Activated naive CD8-positive, alpha-beta T cell treated with anti-CD3 and anti-CD28 coated beads, Interleukin-2, amount 50 U/mL, for 24 hours (primary cell): ENCODE results near the gene GULP1.
A peak's percentile ranks its signal among the peaks of the same experiment; 100 is the strongest.

Source experiments
- ATAC-seq: fragments of 150-1000 bp; cut with Tn5 transposase; one replicate; pipeline ENCODE4 v1.10.0; 2021
- DNase-seq: peaks from one replicate; pipeline ENCODE4 v3.0.0; 2021
- H3K27ac Mint-ChIP-seq: one replicate; pipeline ENCODE4 v1.8.0; 2021; ENCODE audit warnings: mild to moderate bottlenecking, mixed read lengths
- H3K27me3 Mint-ChIP-seq: one replicate; pipeline ENCODE4 v1.8.0; 2021; ENCODE audit warnings: mixed read lengths
- H3K36me3 Mint-ChIP-seq: one replicate; pipeline ENCODE4 v1.8.0; 2021; ENCODE audit warnings: low read depth, mixed read lengths
- H3K4me1 Mint-ChIP-seq: one replicate; pipeline ENCODE4 v1.8.0; 2021; ENCODE audit warnings: mixed read lengths
- H3K4me3 Mint-ChIP-seq: one replicate; pipeline ENCODE4 v1.8.0; 2021; ENCODE audit warnings: mild to moderate bottlenecking, moderate library complexity, mixed read lengths
- H3K9me3 Mint-ChIP-seq: one replicate; pipeline ENCODE4 v1.8.0; 2021; ENCODE audit warnings: mixed read lengths

The GULP1 gene

GRCh38 chr2:188291617-188292347 lies at the start of gene GULP1:
TSS of gene GULP1 (plus strand) at chr2:188291874. CDS start at chr2:188477703, 185,829 bp downstream.
- Mint-ChIP-seq H3K9me3 (peaks cover 5% of the 10 kb centered on the region), H3K27ac (no peak within 1 kb of the TSS), H3K4me3 (peak within 1 kb of the TSS; percentile 36), H3K36me3 (no peaks in the 10 kb centered on the region), H3K4me1 (peaks cover 6% of the 10 kb centered on the region), H3K27me3 (peaks cover 35% of the 10 kb centered on the region)
- ATAC-seq (peak; percentile 24), DNase-seq (peak; percentile 3)

- Mint-ChIP-seq H3K4me3 (no peak overlapping the region), H3K36me3 (no peaks in the 10 kb centered on the region), H3K27me3 (no peaks in the 10 kb centered on the region), H3K9me3 (peaks cover 8% of the 10 kb centered on the region), H3K27ac (no peak overlapping the region), H3K4me1 (no peaks in the 10 kb centered on the region)
- no peak for ATAC-seq
- DNase-seq = no peak
Observed at GRCh38 chr2:188243381-188243780, 48.3 kb upstream of the GULP1 start.

- H3K27ac Mint-ChIP-seq = no peak overlapping the region
- no peak overlapping the region for H3K4me3 Mint-ChIP-seq
- DNase-seq (no peak), ATAC-seq (no peak)
- H3K27me3 Mint-ChIP-seq = no peaks in the 10 kb centered on the region
- no peaks in the 10 kb centered on the region for H3K36me3 Mint-ChIP-seq
- no peaks in the 10 kb centered on the region for H3K4me1 Mint-ChIP-seq
- H3K9me3 Mint-ChIP-seq = peaks cover under 1% of the 10 kb centered on the region
Observed at GRCh38 chr2:188244383-188244782, 47.3 kb upstream of the GULP1 start.

GRCh38 chr2:188245230-188245629 lies 46.4 kb upstream of the GULP1 start:
- Mint-ChIP-seq H3K27me3 (no peaks in the 10 kb centered on the region), H3K36me3 (no peaks in the 10 kb centered on the region), H3K4me3 (no peak overlapping the region), H3K9me3 (no peaks in the 10 kb centered on the region), H3K27ac (no peak overlapping the region), H3K4me1 (no peaks in the 10 kb centered on the region)
- ATAC-seq (no peak), DNase-seq (no peak)

- H3K27ac Mint-ChIP-seq = no peak overlapping the region
- DNase-seq = no peak
- H3K4me3 Mint-ChIP-seq = no peak overlapping the region
- no peak for ATAC-seq
- H3K9me3 Mint-ChIP-seq = peaks cover 8% of the 10 kb centered on the region
- H3K27me3 Mint-ChIP-seq = no peaks in the 10 kb centered on the region
- H3K4me1 Mint-ChIP-seq = no peaks in the 10 kb centered on the region
- no peaks in the 10 kb centered on the region for H3K36me3 Mint-ChIP-seq
Observed at GRCh38 chr2:188248513-188248912, 43.2 kb upstream of the GULP1 start.

GRCh38 chr2:188251034-188251433 lies 40.6 kb upstream of the GULP1 start:
- Mint-ChIP-seq H3K4me1 (no peaks in the 10 kb centered on the region), H3K4me3 (no peak overlapping the region), H3K9me3 (peaks cover 8% of the 10 kb centered on the region), H3K36me3 (no peaks in the 10 kb centered on the region), H3K27ac (no peak overlapping the region), H3K27me3 (no peaks in the 10 kb centered on the region)
- DNase-seq (no peak), ATAC-seq (no peak)

- Mint-ChIP-seq H3K4me3 (no peak overlapping the region), H3K27ac (no peak overlapping the region), H3K9me3 (peaks cover 8% of the 10 kb centered on the region), H3K27me3 (no peaks in the 10 kb centered on the region), H3K36me3 (no peaks in the 10 kb centered on the region), H3K4me1 (no peaks in the 10 kb centered on the region)
- ATAC-seq (no peak), DNase-seq (no peak)
Observed at GRCh38 chr2:188256420-188256819, 35.3 kb upstream of the GULP1 start.

GRCh38 chr2:188265315-188265714 lies 26.4 kb upstream of the GULP1 start:
- Mint-ChIP-seq H3K36me3 (no peaks in the 10 kb centered on the region), H3K4me3 (no peak overlapping the region), H3K4me1 (no peaks in the 10 kb centered on the region), H3K27ac (no peak overlapping the region), H3K27me3 (no peaks in the 10 kb centered on the region), H3K9me3 (no peaks in the 10 kb centered on the region)
- DNase-seq = no peak
- no peak for ATAC-seq

- Mint-ChIP-seq H3K27me3 (no peaks in the 10 kb centered on the region), H3K4me1 (no peaks in the 10 kb centered on the region), H3K4me3 (no peak overlapping the region), H3K36me3 (no peaks in the 10 kb centered on the region), H3K27ac (no peak overlapping the region), H3K9me3 (no peaks in the 10 kb centered on the region)
- DNase-seq (no peak), ATAC-seq (no peak)
Observed at GRCh38 chr2:188267776-188268175, 23.9 kb upstream of the GULP1 start.

- DNase-seq (no peak), ATAC-seq (no peak)
- Mint-ChIP-seq H3K4me1 (no peaks in the 10 kb centered on the region), H3K9me3 (no peaks in the 10 kb centered on the region), H3K27me3 (no peaks in the 10 kb centered on the region), H3K4me3 (no peak overlapping the region), H3K36me3 (no peaks in the 10 kb centered on the region), H3K27ac (no peak overlapping the region)
Observed at GRCh38 chr2:188269004-188269403, 22.7 kb upstream of the GULP1 start.

GRCh38 chr2:188272121-188272520 lies 19.6 kb upstream of the GULP1 start:
- H3K36me3 Mint-ChIP-seq = no peaks in the 10 kb centered on the region
- H3K4me3 Mint-ChIP-seq = no peak overlapping the region
- H3K9me3 Mint-ChIP-seq = no peaks in the 10 kb centered on the region
- DNase-seq (no peak), ATAC-seq (no peak)
- no peak overlapping the region for H3K27ac Mint-ChIP-seq
- no peaks in the 10 kb centered on the region for H3K4me1 Mint-ChIP-seq
- H3K27me3 Mint-ChIP-seq = no peaks in the 10 kb centered on the region

GRCh38 chr2:188274274-188274673 lies 17.4 kb upstream of the GULP1 start:
- H3K27me3 Mint-ChIP-seq = no peaks in the 10 kb centered on the region
- H3K4me1 Mint-ChIP-seq = no peaks in the 10 kb centered on the region
- H3K36me3 Mint-ChIP-seq = no peaks in the 10 kb centered on the region
- H3K4me3 Mint-ChIP-seq = no peak overlapping the region
- no peaks in the 10 kb centered on the region for H3K9me3 Mint-ChIP-seq
- no peak overlapping the region for H3K27ac Mint-ChIP-seq
- ATAC-seq (no peak), DNase-seq (no peak)

- H3K4me3 Mint-ChIP-seq = no peak overlapping the region
- H3K27ac Mint-ChIP-seq = no peak overlapping the region
- H3K27me3 Mint-ChIP-seq = no peaks in the 10 kb centered on the region
- no peaks in the 10 kb centered on the region for H3K9me3 Mint-ChIP-seq
- no peak for ATAC-seq
- H3K4me1 Mint-ChIP-seq = no peaks in the 10 kb centered on the region
- no peaks in the 10 kb centered on the region for H3K36me3 Mint-ChIP-seq
- no peak for DNase-seq
Observed at GRCh38 chr2:188276255-188276654, 15.4 kb upstream of the GULP1 start.

GRCh38 chr2:188277786-188278185 lies 13.9 kb upstream of the GULP1 start:
- Mint-ChIP-seq H3K4me1 (no peaks in the 10 kb centered on the region), H3K27me3 (no peaks in the 10 kb centered on the region), H3K27ac (no peak overlapping the region), H3K36me3 (no peaks in the 10 kb centered on the region), H3K9me3 (no peaks in the 10 kb centered on the region), H3K4me3 (no peak overlapping the region)
- ATAC-seq (no peak), DNase-seq (no peak)

- ATAC-seq = no peak
- no peak for DNase-seq
- Mint-ChIP-seq H3K36me3 (no peaks in the 10 kb centered on the region), H3K9me3 (no peaks in the 10 kb centered on the region), H3K4me3 (no peak overlapping the region), H3K27ac (no peak overlapping the region), H3K27me3 (no peaks in the 10 kb centered on the region), H3K4me1 (no peaks in the 10 kb centered on the region)
Observed at GRCh38 chr2:188278388-188279092, 13.1 kb upstream of the GULP1 start.
